Globus pallidus (tissue), 1 donor: Measurements from ENCODE around the gene MRTFB.

ENCODE experiments used
- DNase-seq: peaks from one replicate; pipeline ENCODE4 v3.0.0-alpha.2; 2015; ENCODE audit warnings: low spot score

The MRTFB gene

DNA sequence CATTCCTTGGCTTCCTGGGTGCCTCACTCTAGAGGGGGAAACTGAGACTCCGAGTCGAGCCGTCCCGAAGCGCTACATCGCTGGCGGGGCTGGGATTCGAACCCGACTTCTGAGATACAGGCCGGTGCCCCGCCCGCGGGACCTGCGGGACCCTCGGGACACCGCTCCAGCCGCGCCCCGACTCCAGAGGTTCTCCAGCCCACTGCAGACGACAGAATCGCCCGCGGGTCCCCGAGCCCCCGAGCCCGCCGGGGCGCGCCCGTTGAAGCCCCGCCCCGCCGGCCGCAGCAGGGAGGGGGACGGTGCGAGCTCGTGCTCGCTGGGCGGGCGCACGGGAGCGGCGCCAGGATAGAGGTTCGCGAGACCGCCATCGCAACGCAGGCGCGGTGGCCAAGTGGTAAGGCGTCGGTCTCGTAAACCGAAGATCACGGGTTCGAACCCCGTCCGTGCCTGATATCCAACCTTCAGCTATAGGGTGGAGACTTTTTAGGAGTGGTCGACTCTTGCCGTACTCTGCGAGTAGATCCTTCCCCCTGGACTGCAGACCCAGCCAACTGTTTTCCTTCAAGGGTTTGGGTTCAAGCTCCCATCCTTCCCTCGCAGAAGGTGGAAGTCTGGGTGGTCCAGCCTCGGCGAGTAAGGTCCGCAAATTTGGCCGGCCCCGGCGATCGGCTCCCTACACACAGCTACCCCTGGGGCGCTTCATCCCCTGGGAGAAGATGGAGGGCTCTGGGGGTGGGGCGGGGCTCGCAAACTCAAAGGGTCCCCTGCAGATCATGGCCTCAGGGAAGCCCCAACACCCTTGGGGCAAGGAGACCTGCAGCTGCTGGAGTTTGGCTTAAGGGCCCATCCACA, 214.6 kb downstream of the MRTFB start:
- peak; percentile 87 for DNase-seq

GRCh38 chr16:14286368-14287230, 215.5 kb downstream of the MRTFB start:
- DNase-seq, result peak; percentile 49

GRCh38 chr16:14289692-14290340, 218.7 kb downstream of the MRTFB start:
- no peak for DNase-seq

- no peak for DNase-seq
Observed at GRCh38 chr16:14291286-14291685, 220.2 kb downstream of the MRTFB start.

DNA sequence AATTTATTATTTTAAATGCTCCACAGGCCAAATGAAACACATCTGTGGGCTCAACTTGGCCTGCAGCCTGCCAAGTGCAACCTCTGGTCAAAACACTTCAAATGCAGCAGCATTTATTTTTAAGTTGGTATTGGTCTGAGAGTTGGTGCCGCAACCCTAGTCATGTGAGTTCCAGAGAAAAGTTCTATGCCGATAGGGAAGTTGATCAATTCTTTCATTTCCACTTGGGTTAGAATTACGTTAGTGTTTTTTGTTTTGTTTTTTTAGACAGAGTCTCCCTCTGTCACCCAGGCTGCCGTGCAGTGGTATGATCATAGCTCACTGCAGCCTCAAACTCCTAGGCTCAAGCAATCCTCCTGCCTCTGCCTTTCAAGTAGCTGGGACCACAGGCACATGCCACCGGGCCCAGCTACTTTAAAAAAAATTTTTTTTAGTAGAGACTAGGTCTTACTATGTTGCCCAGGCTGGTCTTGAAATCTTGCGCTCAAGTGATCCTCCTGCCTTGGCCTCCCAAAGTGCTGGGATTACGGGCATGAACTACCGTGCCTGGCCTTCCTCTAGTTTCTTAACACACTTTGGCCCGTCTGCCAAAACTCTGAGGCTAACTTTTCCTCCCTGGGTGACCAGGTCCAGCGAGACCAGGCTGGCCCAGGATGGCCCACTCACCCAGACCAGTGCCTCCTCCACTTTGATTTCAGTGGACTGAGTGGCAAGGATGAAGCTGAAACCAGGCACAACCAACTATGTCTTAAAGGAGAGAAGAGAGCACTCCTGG, 221.1 kb downstream of the MRTFB start:
- no peak for DNase-seq

DNA sequence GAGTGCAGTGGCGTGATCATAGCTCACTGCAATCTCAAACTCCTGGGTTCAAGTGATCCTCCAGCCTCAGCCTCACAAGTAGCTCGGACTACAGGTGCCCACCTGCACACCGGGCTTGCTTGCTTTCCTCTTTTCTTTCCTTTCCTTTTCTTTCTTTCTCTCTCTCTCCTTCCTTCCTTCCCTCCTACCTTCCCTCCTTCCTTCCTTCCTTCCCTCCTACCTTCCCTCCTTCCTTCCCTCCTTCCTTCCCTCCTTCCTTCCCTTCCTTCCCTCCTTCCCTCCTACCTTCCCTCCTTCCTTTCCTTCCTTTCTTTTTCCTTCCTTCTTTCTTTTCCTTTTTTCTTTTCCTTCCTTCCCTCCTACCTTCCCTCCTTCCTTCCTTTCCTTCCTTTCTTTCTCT, 225.5 kb downstream of the MRTFB start:
- DNase-seq, result no peak

DNA sequence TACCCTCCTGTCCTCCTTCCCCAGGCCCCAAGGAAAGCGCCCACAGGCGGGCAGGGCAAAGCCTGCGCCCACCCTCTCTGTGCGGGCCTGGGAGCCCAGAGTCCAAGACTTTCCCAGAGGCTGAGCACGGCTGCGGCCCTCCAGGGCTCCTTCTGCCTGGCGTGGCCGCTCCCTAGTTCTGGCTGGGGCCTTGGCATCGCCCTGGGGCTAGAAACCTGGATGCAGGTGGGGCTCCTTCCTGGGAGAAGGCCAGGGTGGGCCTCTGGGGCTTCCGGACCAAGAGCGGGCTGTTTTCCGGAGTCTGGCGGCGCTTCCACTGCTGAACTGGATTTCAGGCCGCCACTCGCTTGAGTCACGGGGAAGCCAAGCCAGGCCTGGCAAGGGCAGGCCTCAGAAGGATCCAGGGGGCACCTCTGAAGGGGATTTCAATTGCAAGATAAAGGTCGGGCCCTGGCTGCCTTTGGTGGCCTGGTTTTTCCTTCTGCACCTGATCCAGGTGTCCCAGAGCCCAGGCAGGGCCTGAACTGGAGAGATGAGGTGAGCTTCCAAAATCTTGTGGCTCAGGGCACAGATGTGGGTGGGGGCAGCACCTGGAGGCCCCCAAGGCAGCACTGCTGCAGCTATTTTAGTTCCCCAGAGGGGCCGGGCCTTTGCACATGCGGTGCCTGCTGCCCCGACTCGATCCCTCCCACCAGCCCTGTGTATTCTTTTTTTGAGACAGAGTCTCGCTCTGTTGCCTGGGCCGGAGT, 227.4 kb downstream of the MRTFB start:
- no peak for DNase-seq

DNA sequence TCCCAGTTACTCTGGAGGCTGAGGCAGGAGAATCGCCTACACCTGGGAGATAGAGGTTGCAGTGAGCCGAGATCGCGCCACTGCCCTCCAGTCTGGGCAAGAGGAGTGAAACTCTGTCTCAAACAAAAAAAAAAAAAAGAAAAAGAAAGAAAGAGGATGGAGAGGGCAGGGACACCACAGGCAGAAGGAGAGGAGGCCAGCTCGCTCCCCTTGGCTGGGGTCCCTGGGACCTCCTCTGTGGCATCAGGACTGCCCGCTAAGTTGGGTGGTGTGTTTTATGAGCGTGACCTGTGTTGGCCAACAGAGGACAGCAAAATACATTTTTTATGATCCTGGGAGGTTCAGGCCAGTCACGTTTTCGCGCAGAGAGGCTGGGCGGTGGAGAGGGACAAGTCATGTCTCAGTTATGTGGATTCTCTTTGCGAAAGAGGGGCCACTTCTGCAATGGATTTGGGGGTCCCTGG, 229.6 kb downstream of the MRTFB start:
- peak; percentile 63 for DNase-seq

DNA sequence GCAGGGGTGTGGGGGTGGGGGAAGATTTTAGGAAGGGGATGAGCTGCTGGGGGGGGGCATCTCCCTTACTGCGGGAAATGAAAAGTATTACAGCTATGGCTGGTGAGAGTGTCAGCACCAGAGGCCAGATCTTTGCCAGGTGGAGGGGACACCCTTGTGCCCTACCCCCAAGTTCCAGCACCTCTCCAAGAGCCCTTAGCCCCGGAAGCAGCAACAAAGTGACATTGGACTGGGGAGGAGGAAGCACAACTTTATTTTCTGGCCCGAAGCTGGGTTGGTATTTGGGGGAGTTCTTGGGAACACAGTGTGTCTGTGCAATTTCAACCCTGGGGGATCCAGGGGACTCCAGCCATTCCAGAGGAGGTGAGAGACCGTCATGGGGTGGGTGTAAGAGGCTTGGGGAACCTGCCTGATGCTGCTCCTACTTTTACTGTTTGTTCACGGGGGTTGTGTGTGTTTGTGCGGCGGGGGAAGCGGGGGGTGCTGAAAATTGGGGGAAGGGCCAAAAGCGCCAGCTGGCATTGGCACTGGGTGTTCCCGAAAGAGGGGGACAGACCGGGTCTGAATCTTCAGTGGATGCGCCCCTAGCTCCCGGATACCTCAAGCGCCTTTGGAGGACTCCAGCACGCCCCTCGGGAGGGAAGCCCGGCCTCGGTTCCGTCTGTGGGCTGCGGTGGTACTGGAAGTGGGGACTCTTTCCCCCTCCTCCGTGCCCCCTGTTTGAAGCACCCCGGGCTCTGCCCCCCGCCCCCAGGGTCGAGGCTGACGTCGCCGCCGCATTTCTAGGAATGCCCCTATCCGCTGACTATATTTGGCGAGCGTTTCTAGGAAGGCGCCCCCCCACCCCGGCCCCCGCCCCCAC, 230.3 kb downstream of the MRTFB start:
- DNase-seq, result no peak

DNA sequence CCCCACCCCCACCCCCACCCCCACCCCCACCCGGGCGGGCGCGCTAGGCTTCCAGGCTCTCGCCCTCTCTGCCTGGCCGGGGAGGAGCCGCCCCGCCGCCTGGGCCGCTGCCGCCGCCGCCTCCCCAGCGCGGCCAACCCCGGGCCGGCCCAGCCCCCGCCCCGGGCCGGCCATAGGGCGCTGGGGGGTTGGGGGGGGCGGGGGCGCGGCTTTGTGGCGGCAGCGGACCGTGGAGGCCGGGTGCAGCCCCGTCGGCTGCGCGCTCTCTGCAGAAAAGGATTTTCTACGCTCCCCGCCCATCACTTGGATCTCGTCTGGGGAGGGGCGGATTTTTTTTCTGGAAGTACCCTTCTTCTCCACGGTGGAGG, 230.9 kb downstream of the MRTFB start:
- peak; percentile 55 for DNase-seq

DNA sequence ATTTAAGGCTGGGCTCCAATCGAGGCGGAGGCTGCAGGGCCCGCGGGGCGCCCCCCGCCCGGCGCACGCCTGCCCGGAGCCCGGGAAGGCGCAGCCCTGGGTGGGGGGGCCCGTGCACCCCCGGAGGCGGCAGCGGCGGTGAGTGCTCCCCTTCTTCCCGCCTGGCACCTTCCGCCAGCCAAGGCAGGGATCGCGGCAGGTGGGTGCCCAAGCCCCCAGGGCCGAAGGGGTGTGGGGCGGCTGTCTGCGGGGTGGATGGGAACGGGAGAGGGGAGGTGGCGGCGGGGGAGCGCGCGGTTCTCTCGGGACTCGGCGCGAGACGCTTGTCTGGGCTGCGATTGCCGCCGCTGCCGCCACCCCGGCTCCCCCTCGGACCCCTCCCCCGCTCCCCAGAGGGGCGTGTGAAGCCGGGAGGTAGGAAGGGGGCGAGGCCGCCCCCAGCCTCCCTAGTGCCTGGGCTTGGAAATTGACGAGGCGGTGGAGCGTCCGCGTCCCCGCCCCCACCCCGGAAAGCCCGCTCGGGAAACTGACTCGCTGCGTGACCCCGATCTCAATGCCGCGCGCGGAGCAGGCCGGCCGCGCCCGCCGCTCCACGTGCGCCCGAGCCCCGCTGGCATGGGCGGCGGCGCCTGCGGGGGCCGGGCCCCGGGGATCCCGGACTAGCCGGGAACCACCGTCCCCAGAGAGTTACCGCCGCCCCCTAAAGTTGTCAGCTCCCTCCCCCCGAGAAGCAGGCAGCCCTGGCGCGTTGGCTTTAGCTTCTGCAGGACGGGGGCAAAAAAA, 231.5 kb downstream of the MRTFB start:
- DNase-seq, result no peak

DNA sequence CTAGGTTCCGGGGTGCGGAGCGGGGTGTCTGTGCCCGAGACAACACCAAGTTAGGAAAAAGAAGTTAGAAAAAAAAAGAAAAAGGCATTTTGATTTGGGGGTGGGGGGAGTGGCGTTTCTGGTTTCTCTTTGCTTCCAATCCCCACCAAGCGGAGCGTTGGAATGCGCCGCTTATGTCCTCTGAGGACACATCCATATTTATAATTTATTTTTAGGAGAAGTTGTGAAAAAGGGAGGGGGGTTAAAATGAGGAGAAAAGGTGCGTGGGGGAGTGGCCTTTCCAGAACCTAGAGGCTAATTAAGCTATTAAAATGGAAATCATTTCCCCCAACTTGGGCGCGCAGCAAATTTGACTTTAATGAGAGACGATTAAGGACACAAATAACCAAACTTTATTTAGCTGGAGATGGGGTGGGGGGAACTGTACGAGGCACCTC, 232.1 kb downstream of the MRTFB start:
- no peak for DNase-seq

DNA sequence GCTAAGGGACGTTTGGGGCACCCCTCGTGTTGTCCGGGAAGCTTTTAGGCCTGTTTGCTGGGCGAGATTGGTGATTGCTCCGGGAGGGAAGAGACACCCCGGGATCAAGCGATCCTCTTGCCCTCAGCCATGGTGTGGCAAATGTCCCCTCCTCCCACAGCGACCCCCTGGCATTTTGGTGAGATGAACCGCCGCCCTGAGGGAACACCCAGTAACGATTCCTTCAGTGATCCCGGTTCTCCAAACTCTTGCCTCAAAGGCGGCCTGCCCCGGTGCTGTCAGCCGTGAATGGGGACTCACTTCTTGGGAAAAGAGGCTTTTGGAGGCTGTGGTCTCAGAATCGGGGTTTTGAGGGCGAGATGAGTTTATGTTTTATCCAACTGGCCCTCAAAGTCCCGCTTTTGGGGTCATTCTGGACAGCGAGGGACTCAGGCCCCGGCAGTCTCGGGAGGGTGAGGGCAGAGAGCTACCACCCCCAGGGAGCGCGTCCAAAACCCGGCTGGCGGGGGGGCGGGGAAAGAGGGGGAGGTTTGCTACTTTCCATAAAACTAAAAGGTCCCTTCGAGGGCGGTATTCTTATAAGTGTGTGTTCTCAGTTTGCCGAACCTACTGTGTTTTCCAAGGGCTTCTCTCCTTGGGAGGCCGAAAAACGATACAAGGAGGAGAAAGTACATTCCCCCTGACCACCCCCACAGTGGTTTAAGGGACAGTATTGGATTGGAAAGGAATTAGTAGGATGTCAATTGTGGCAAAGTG, 232.7 kb downstream of the MRTFB start:
- no peak for DNase-seq

GRCh38 chr16:14304891-14305460, 233.9 kb downstream of the MRTFB start:
- DNase-seq, result no peak

DNA sequence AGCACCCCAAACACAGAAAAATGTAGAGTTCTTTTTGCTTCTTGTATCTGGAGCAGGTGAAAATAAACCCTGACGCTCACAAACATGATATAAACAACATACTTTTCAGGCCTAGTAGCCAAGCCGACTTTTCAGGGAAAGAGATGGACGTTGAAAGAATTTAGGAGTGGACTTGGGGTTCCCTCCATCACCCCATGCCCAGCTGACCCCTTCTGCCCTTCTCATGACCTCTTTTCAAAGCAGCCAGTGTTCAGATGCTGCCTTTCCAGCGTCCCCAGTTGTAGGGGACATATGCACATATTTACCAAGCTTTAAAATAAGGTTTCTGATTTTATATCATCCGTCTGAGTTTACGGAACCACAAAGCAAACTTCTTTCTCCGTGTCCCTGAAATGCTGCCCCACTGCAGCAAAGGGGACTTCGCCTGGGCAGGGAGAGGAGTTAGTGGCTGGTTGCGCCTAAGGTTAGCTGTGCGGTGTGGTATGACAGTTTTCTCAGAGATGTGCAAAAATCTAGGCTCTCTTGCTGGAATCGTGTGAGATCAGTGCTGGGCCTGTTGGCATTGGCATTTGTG, 235.5 kb downstream of the MRTFB start:
- DNase-seq, result no peak

DNA sequence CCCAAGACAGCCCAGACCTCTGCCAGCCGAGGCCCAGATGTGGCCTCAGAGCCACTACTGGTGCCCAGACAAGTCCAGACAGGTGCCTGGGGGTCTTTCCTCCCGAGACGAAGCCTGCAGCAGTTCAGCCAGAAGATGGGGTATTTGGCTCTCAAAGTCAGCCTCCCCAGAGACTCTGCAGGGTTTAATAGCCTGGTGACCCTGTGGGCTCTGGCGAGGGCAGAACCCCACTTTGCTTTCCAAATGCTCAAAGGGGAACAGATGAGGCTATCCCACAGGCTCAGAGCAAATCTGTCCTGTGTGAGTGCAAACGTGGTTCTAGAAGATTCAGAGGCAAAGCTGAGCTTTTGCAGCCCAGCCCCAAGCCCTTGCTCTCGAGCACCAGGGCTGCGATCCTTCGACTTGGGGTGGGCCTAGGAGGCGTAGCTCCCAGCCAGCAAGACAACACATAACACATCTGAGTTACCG, 236.0 kb downstream of the MRTFB start:
- no peak for DNase-seq

DNA sequence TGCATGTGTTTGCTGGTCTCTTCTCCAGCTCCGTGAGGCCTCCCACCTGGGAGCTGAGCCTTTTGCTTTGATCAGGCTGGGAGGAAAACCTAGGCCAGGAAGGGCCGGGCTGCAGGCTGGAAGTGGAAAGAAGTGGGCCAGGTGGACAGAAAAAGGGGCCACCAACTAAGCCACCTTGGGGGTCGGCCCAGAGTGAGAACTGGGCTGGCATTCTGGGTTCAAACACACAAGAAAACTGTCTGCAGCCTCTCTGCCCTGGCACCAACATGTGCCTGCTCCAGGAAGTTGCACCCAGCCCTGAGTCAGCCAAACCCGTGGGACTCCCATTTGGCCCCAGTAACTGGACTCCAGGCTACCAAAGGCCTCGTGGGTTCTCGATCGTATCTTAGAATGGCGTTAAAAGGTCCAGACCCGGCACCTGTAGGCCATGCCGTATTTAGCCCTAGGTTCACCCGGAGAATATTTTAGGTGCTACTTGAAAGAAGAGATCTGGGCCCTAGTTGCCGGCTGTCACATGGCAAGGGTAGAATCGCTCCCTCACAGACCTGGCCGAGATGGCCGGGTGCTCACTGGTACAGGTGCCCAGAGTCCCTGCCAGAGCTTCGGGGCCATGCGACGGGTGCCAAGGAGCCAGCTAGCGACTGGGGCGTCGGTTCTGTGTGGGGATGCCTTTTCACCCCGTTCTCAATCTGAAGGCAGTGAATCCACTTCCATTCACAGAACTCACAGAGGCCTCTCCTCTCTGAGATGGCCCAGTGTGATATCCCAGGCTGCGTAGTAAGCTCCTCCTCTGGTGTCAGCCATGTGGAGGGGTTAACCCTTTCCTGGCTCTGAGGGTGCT, 236.6 kb downstream of the MRTFB start:
- DNase-seq, result no peak
